Raji (cell line): ENCODE results near the gene SYNGR4.

ENCODE experiments used
- POLR2A ChIP-seq: IDR thresholded peaks from 2 replicates; pipeline ENCODE4 v1.6.1; 2011; ENCODE audit warnings: low read depth, low read length, control low read depth; ENCODE audit not compliant: insufficient read depth

The SYNGR4 gene

GRCh38 chr19:48396016-48396823 lies 32.1 kb downstream of the SYNGR4 start:
- TF ChIP-seq POLR2A, result no peak

GRCh38 chr19:48396824-48397176 lies 32.6 kb downstream of the SYNGR4 start:
- no peak for TF ChIP-seq POLR2A

- no peak for TF ChIP-seq POLR2A
Observed at GRCh38 chr19:48397263-48398101, 33.3 kb downstream of the SYNGR4 start.

DNA sequence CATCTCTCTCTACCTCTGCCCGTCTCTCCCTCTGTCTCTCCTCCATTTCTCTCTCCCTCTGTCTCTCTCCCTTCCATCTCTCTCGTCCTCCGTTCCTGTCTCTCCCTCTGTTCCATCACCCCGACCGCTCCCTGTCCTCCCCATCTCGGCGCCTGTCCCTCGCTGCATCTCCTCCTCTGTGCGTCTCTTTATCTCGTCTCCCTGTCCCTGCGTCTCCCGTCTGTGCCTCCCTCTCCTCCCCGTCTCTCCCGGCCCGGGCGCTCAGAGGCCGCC lies 33.9 kb downstream of the SYNGR4 start:
- no peak for TF ChIP-seq POLR2A

DNA sequence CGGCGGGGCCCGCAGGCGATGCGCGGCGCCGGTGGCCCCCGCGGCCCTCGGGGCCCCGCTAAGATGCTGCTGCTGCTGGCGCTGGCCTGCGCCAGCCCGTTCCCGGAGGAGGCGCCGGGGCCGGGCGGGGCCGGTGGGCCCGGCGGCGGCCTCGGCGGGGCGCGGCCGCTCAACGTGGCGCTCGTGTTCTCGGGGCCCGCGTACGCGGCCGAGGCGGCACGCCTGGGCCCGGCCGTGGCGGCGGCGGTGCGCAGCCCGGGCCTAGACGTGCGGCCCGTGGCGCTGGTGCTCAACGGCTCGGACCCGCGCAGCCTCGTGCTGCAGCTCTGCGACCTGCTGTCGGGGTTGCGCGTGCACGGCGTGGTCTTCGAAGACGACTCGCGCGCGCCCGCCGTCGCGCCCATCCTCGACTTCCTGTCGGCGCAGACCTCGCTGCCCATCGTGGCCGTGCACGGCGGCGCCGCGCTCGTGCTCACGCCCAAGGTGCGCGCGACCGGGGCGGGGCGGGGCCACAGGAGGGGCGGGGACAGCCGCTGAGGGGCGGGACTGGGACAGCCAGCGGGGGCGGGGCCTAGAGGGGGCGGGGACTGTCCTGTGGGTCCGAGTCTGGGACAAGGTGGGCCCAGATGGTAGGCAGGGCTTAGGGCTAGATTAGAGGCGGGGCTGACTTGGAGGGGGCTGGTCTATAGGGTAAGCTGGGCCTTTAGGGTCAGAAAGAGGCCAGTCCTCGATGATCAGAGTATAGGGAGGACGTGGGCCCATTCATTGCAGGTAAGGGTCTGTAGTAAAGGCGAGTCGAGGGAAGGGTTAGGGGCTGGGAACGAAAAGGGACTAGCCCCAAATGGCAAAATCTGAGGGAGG lies 34.4 kb downstream of the SYNGR4 start:
- no peak for TF ChIP-seq POLR2A

GRCh38 chr19:48400018-48400742 lies 36.0 kb downstream of the SYNGR4 start:
- no peak for TF ChIP-seq POLR2A

DNA sequence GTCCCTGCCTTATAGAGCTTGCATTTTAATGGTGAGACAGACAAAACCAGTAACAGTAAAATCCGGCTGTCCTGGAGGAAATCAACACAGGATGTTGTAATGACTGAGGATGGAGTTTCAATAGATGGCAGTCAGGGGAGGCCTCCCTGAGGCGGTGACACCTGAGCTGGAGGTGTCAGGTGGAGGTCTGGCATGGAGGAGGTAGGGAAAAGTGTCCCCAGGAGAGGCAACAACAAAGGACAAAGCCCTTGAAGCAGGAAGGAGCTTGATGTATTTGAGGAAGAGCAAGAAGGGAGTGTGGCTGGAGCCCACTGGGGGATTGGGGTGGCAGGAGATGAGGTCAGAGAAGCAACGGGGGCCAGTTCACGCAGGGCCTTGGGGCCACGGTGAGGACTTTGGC lies 37.1 kb downstream of the SYNGR4 start:
- no peak for TF ChIP-seq POLR2A

DNA sequence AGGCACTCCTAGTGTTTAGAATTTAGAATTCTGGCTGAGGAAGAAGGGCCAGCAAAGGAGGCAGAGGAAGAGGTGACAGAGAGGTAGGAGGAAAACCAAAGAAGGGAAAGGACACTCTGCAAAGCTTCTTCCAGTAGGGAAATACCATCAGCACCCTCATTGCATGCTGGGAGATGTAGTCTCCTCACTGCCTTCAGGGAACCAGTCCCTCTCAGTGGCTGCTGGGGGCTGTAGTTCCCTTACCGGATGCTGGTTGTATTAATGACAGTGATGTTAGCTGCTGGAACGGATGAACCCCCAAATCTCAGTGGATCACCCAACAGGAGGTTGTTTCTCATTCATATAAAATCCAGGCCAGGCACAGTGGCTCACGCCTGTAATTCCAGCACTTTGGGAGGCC lies 39.4 kb downstream of the SYNGR4 start:
- TF ChIP-seq POLR2A, result peak; percentile 39; the same call in 1 of the 2 replicates

- TF ChIP-seq POLR2A, result no peak
Observed at GRCh38 chr19:48405010-48405659, 41.0 kb downstream of the SYNGR4 start.

GRCh38 chr19:48405850-48406249 lies 41.7 kb downstream of the SYNGR4 start:
- no peak for TF ChIP-seq POLR2A

GRCh38 chr19:48413879-48414587 lies 49.9 kb downstream of the SYNGR4 start:
- no peak for TF ChIP-seq POLR2A

DNA sequence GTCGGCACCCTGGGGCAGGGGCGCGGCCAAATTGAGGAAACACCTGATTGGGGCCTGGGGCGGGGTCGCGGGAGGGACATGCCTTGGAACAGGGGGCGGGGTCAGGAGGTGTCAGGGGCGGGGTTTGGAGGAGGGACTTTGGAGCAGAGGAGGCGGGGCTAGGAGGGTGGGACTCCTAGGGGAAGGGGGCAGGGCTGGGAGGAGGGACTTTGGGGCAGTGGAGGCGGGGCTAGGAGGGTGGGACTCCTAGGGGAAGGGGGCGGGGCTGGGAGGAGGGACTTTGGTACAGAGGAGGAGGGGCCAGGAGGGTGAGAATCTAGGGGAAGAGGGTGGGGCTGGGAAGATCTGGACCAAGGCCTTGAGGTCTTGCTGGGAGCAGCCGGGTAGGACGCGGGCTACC lies 51.2 kb downstream of the SYNGR4 start:
- no peak for TF ChIP-seq POLR2A

DNA sequence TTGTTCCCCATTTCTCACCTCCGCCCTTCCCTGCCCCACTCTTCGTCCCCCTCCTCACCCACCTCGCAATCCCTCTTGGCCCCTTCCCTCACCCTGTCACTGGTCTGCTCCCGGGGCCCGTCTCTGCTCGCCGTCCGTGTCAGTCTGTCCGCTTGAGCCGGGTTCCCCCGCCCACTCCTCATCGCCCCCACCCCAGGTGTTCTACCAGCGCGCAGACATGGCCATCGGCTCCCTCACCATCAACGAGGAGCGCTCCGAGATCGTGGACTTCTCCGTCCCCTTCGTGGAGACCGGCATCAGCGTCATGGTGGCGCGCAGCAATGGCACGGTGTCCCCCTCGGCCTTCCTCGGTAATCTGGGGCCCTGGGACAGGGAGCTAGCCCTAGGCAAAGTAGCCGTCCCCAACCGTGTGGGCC lies 51.6 kb downstream of the SYNGR4 start:
- no peak for TF ChIP-seq POLR2A

DNA sequence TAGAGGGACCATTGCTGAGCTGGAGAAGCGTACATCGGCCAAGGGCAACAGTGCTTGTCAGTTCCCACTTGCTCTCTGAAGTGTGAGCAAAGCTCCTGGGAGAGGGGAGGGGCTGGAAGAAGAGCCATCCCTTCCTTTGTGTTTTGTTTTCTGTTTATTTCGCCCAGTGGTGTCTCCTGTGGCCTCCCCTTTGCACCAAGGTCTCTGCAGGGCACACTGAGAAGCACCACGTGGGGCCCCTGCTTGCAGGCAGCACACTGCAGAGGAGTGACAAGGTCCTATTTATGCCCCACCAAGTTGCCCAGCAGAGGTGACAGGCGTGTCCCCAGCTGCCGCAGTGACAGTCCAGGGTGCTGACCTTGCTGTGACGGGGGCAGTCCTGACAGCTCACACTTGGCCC lies 53.3 kb downstream of the SYNGR4 start:
- no peak for TF ChIP-seq POLR2A
